Cardiac muscle cell (in vitro differentiated cells and primary cell): ENCODE results near the gene CPD. TPM values are rescaled to one million over a fixed set of nuclear protein-coding genes. Genes with fewer than 3 reads are reported as not detected.

ENCODE experiments used
- DNase-seq, 2 donors: peaks; one replicate each; pipeline versions ENCODE4 v3.0.0 to v3.0.0-alpha.2; 2010 to 2017; ENCODE audit warnings: low read depth in 1 of 2, low spot score in 1 of 2
- H3K27ac ChIP-seq: fragments of 200-600 bp; sonication (generic); 2 replicates; pipeline ENCODE4 v1.5.1; 2016
- H3K27me3 ChIP-seq: fragments of 200-600 bp; sonication (generic); 2 replicates; pipeline ENCODE4 v1.6.0; 2016; ENCODE audit warnings: control low read depth
- H3K36me3 ChIP-seq: fragments of 200-600 bp; sonication (generic); 2 replicates; pipeline ENCODE4 v1.5.1; 2016; ENCODE audit warnings: control low read depth
- H3K4me1 ChIP-seq: fragments of 200-600 bp; sonication (generic); 2 replicates; pipeline ENCODE4 v1.8.1; 2017; ENCODE audit warnings: low read depth, mild to moderate bottlenecking, mixed run types
- H3K4me3 ChIP-seq: fragments of 200-600 bp; sonication (generic); 2 replicates; pipeline ENCODE4 v1.5.1; 2016; ENCODE audit warnings: mild to moderate bottlenecking
- H3K9me3 ChIP-seq: fragments of 200-600 bp; sonication (generic); 2 replicates; pipeline ENCODE4 v1.5.1; 2017; ENCODE audit warnings: low read depth, mild to moderate bottlenecking, control low read depth
- CTCF ChIP-seq: IDR thresholded peaks from 2 replicates; pipeline ENCODE4 v1.5.1; 2012; ENCODE audit warnings: low read depth, mild to moderate bottlenecking, low read length
- polyA plus RNA-seq: library from polyadenylated mRNA; unstranded; fragments of >200 nt; fragmentation: Nextera tagmentation; extraction: Ambion mirVana; gene quantifications from 2 replicates; pipeline ENCODE4 v1.2.1, GENCODE V29; 2016
- total RNA-seq: library from RNA; depleted of rRNA; stranded (reverse); fragments of >200 nt; gene quantifications from 2 replicates; pipeline ENCODE4 v1.2.3, GENCODE V29; 2016

Gene CPD
- total and polyA plus RNA-seq, 2 experiments from 2014 or later, result 19.5 to 47.4 TPM

- H3K4me3 ChIP-seq, result no peak overlapping the region
- peaks cover 11% of the 10 kb centered on the region for H3K36me3 ChIP-seq
- H3K4me1 ChIP-seq, result peaks cover 7% of the 10 kb centered on the region
- DNase-seq, result no peak
- no peak overlapping the region for H3K27ac ChIP-seq
- TF ChIP-seq CTCF, result no peak
- H3K27me3 ChIP-seq, result no peaks in the 10 kb centered on the region
- no peaks in the 10 kb centered on the region for H3K9me3 ChIP-seq
Observed at GRCh38 chr17:30468465-30468864, 89.7 kb downstream of the CPD start.

- no peak overlapping the region for H3K27ac ChIP-seq
- peak in 1 of 2 donors; percentile 59 for DNase-seq
- no peaks in the 10 kb centered on the region for H3K9me3 ChIP-seq
Observed at GRCh38 chr17:30472238-30472890, 93.6 kb downstream of the CPD start.

GRCh38 chr17:30475206-30475605 is 96.5 kb downstream of the CPD start:
- Histone ChIP-seq H3K27ac (no peak overlapping the region), H3K4me1 (peaks cover 11% of the 10 kb centered on the region), H3K36me3 (peaks cover 5% of the 10 kb centered on the region), H3K9me3 (no peaks in the 10 kb centered on the region), H3K4me3 (no peak overlapping the region), H3K27me3 (no peaks in the 10 kb centered on the region)
- no peak for DNase-seq
- no peak for TF ChIP-seq CTCF

More at GRCh38 chr17:30472238-30472890, 93.6 kb downstream of the CPD start:
- Histone ChIP-seq H3K4me1 (peaks cover 11% of the 10 kb centered on the region), H3K27me3 (no peaks in the 10 kb centered on the region), H3K36me3 (no peaks in the 10 kb centered on the region), H3K4me3 (no peak overlapping the region)
- TF ChIP-seq CTCF, result no peak

GRCh38 chr17:30476726-30477082 is 98.0 kb downstream of the CPD start:
- Histone ChIP-seq H3K27ac (peak overlapping the region; percentile 98), H3K27me3 (no peaks in the 10 kb centered on the region), H3K4me1 (peaks cover 11% of the 10 kb centered on the region), H3K9me3 (no peaks in the 10 kb centered on the region), H3K4me3 (peak overlapping the region; percentile 86), H3K36me3 (peaks cover 12% of the 10 kb centered on the region)
- TF ChIP-seq CTCF, result no peak
- DNase-seq, result peak; percentile 7 to 33

GRCh38 chr17:30477083-30477773 is 98.5 kb downstream of the CPD start, which contains the start of gene GOSR1:
Gene GOSR1, plus strand, starts transcription at chr17:30477408. Its CDS starts 26 bp downstream, at chr17:30477434.
- peak; percentile 75 for TF ChIP-seq CTCF
- H3K4me3 ChIP-seq, result peak within 1 kb of the TSS; percentile 86
- H3K27me3 ChIP-seq, result no peaks in the 10 kb centered on the region
- peaks cover 12% of the 10 kb centered on the region for H3K36me3 ChIP-seq
- H3K9me3 ChIP-seq, result no peaks in the 10 kb centered on the region
- peaks cover 10% of the 10 kb centered on the region for H3K4me1 ChIP-seq
- DNase-seq, result peak; percentile 97
- peak within 1 kb of the TSS; percentile 98 for H3K27ac ChIP-seq
